ENCODE data around the gene MDK. TPM values are rescaled to one million over a fixed set of nuclear protein-coding genes. Genes with fewer than 3 reads are reported as not detected.

Gene MDK
- polyA plus RNA-seq, 1 donor from 2014 or later, result 90.3 TPM

GRCh38 chr11:46404476-46405017, 23.1 kb downstream of the MDK start:
- no peaks in the 10 kb centered on the region for H3K9me3 ChIP-seq (ENCODE audit: low read length)
- TF ChIP-seq RAD21 (conservative IDR thresholded peaks at IDR 0.05) (no peak), EP300 (conservative IDR thresholded peaks at IDR 0.05; ENCODE audit: poor library complexity, severe bottlenecking) (no peak), SMC3 (conservative IDR thresholded peaks at IDR 0.05; ENCODE audit: poor library complexity) (no peak), MXI1 (conservative IDR thresholded peaks at IDR 0.05; ENCODE audit: poor library complexity, severe bottlenecking) (no peak), TAF1 (IDR thresholded peaks at IDR 0.05; ENCODE audit: low read depth) (no peak), POLR2AphosphoS5 (IDR thresholded peaks at IDR 0.05) (no peak), CTCF (IDR thresholded peaks at IDR 0.05; ENCODE audit: poor library complexity, severe bottlenecking) (no peak), EZH2 (IDR thresholded peaks at IDR 0.05; ENCODE audit: borderline replicate concordance, insufficient read depth, low read length, poor library complexity, severe bottlenecking) (no peak), REST (IDR thresholded peaks at IDR 0.05; ENCODE audit: borderline replicate concordance) (no peak)
- H2AFZ ChIP-seq (ENCODE audit: low read depth, low read length), result no peak overlapping the region
- H3K27ac ChIP-seq (ENCODE audit: low read length), result no peak overlapping the region
- no peaks in the 10 kb centered on the region for H3K27me3 ChIP-seq (ENCODE audit: insufficient read depth, low read depth, low read length)
- no peak overlapping the region for H3K9ac ChIP-seq (ENCODE audit: low read length)
- H3K9me2 ChIP-seq (ENCODE audit: insufficient read depth, low read length), result no peaks in the 10 kb centered on the region
- no peaks in the 10 kb centered on the region for H3F3A ChIP-seq (ENCODE audit: insufficient read depth, low read length, poor library complexity, severe bottlenecking)
- H4K20me1 ChIP-seq (ENCODE audit: insufficient read depth), result no peaks in the 10 kb centered on the region
- H3K4me2 ChIP-seq (ENCODE audit: low read length), result no peak overlapping the region
- no peaks in the 10 kb centered on the region for H3K36me3 ChIP-seq (ENCODE audit: insufficient read depth, low read length)
- H3K4me3 ChIP-seq (ENCODE audit: low read length), result no peak overlapping the region
- no peaks in the 10 kb centered on the region for H3K79me2 ChIP-seq (replicated peaks; ENCODE audit: insufficient read depth, low read length)

DNA sequence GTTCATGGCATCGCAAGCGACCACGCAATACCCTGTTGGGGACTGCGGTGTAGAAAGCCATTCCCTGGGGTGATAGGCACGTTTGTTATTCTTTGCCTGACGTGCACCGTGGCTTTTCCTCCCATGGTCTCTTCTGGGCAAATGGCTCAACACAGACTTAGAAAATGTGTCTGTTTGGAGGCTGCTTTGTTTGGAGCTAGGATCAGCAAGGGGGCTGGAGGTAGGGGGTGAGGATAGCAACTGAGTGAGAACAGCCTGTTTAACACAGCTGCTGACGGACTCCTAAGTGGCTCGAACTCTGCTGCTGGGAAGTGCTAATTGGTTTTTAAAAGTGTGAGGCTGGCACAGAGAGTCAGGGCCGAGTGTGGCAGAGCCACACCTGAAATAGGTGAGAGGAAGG, 26.2 kb downstream of the MDK start:
- H3K27me3 ChIP-seq (ENCODE audit: insufficient read depth, low read depth, low read length), result no peaks in the 10 kb centered on the region
- H3K9ac ChIP-seq (ENCODE audit: low read length), result no peak overlapping the region
- no peaks in the 10 kb centered on the region for H3K36me3 ChIP-seq (ENCODE audit: insufficient read depth, low read length)
- H3K4me2 ChIP-seq (ENCODE audit: low read length), result no peak overlapping the region
- no peaks in the 10 kb centered on the region for H3K79me2 ChIP-seq (replicated peaks; ENCODE audit: insufficient read depth, low read length)
- no peak for TF ChIP-seq SMC3 (conservative IDR thresholded peaks at IDR 0.05; ENCODE audit: poor library complexity)
- no peak for TF ChIP-seq REST (IDR thresholded peaks at IDR 0.05; ENCODE audit: borderline replicate concordance)
- TF ChIP-seq CTCF (IDR thresholded peaks at IDR 0.05; ENCODE audit: poor library complexity, severe bottlenecking), result no peak
- TF ChIP-seq EZH2 (IDR thresholded peaks at IDR 0.05; ENCODE audit: borderline replicate concordance, insufficient read depth, low read length, poor library complexity, severe bottlenecking), result no peak
- TF ChIP-seq POLR2AphosphoS5 (IDR thresholded peaks at IDR 0.05), result no peak
- no peak for TF ChIP-seq MXI1 (conservative IDR thresholded peaks at IDR 0.05; ENCODE audit: poor library complexity, severe bottlenecking)
- no peak for TF ChIP-seq RAD21 (conservative IDR thresholded peaks at IDR 0.05)
- TF ChIP-seq EP300 (conservative IDR thresholded peaks at IDR 0.05; ENCODE audit: poor library complexity, severe bottlenecking), result no peak
- no peak overlapping the region for H3K4me3 ChIP-seq (ENCODE audit: low read length)
- no peak overlapping the region for H3K27ac ChIP-seq (ENCODE audit: low read length)
- H2AFZ ChIP-seq (ENCODE audit: low read depth, low read length), result no peak overlapping the region
- H3K9me2 ChIP-seq (ENCODE audit: insufficient read depth, low read length), result no peaks in the 10 kb centered on the region
- H3F3A ChIP-seq (ENCODE audit: insufficient read depth, low read length, poor library complexity, severe bottlenecking), result no peaks in the 10 kb centered on the region
- no peaks in the 10 kb centered on the region for H4K20me1 ChIP-seq (ENCODE audit: insufficient read depth)
- no peaks in the 10 kb centered on the region for H3K9me3 ChIP-seq (ENCODE audit: low read length)
